Caco-2 (cell line): ENCODE measurements around the gene ITGA7. TPM values are rescaled to one million over a fixed set of nuclear protein-coding genes. Genes with fewer than 3 reads are reported as not detected.

Experiments used
- BruUV-seq: library from RNA; stranded (reverse); fragments of 400-500 nt; replicated peaks from 2 replicates; lab custom pipeline; 2021; lab: Mats Ljungman, UMichigan
- CTCF ChIA-PET: fragments of 300-600 bp; sonication (Branson Sonifier 250); formaldehyde crosslinking; loops from one replicate; lab custom pipeline; 2022; ENCODE audit warnings: antibody characterized with exemption; lab: Charles Lee
- POLR2A ChIA-PET: fragments of 300-600 bp; sonication (Branson Sonifier 250); formaldehyde crosslinking; loops from one replicate; lab custom pipeline; 2022; ENCODE audit warnings: antibody characterized with exemption; lab: Charles Lee
- DNase-seq, 2 experiments: peaks; one replicate each; pipeline versions ENCODE4 v3.0.0 to v3.0.0-alpha.2; 2020 to 2022
- H3K27me3 ChIP-seq: replicated peaks from 2 replicates; pipeline ENCODE4 v1.6.0; 2011; ENCODE audit warnings: low read length; ENCODE audit not compliant: control insufficient read depth, insufficient read depth
- H3K36me3 ChIP-seq: 2 replicates; pipeline ENCODE4 v1.5.1; 2011; ENCODE audit warnings: low read length; ENCODE audit not compliant: control insufficient read depth, insufficient read depth
- H3K4me1 ChIP-seq: fragments of 250-450 bp; sonication (Bioruptor Pico); 2 replicates; pipeline ENCODE4 v1.5.1; 2020; ENCODE audit warnings: mild to moderate bottlenecking
- H3K4me3 ChIP-seq: 2 replicates; pipeline ENCODE4 v1.5.1; 2011; ENCODE audit warnings: low read depth, mild to moderate bottlenecking, control low read depth, low read length
- H3K9me3 ChIP-seq: fragments of 250-450 bp; sonication (Bioruptor Pico); 2 replicates; pipeline ENCODE4 v1.5.1; 2020; ENCODE audit warnings: mild to moderate bottlenecking, moderate library complexity
- H3K27ac Mint-ChIP-seq: one replicate; pipeline ENCODE4 v1.8.0; 2022; ENCODE audit warnings: mixed read lengths; ENCODE audit not compliant: unreplicated experiment
- H3K27me3 Mint-ChIP-seq: one replicate; pipeline ENCODE4 v1.8.0; 2022; ENCODE audit warnings: mixed read lengths; ENCODE audit not compliant: insufficient read depth, unreplicated experiment
- H3K36me3 Mint-ChIP-seq: one replicate; pipeline ENCODE4 v1.8.0; 2022; ENCODE audit warnings: mild to moderate bottlenecking, mixed read lengths; ENCODE audit not compliant: insufficient read depth, unreplicated experiment
- H3K4me1 Mint-ChIP-seq: one replicate; pipeline ENCODE4 v1.8.0; 2022; ENCODE audit warnings: low read depth, mixed read lengths; ENCODE audit not compliant: unreplicated experiment
- H3K4me3 Mint-ChIP-seq: one replicate; pipeline ENCODE4 v1.8.0; 2022; ENCODE audit warnings: mild to moderate bottlenecking, moderate library complexity, mixed read lengths; ENCODE audit not compliant: unreplicated experiment
- H3K9me3 Mint-ChIP-seq: one replicate; pipeline ENCODE4 v1.8.0; 2022; ENCODE audit warnings: mixed read lengths; ENCODE audit not compliant: unreplicated experiment
- intact Hi-C: fragments of 100-400 bp; cut with micrococcal nuclease; formaldehyde crosslinking; loops from one replicate; pipeline ENCODE4 v1.10.0; 2022; ENCODE audit not compliant: unreplicated experiment
- total RNA-seq: library from RNA; stranded (reverse); gene quantifications from 2 replicates; pipeline ENCODE4 v1.2.3, GENCODE V29; 2022
- TF ChIP-seq, protein P1 (sequence below), 2 experiments: fragments of 200-600 bp in 1 of 2; IDR thresholded peaks; 1 replicate in 1 of 2; 2 replicates in 1 of 2; pipeline versions ENCODE4 v1.5.1 to v1.8.0; 2011 to 2022; ENCODE audit warnings: antibody characterized with exemption in 1 of 2, control low read depth in 1 of 2, inconsistent platforms in 1 of 2, low read depth in 1 of 2, low read length in 1 of 2, mild to moderate bottlenecking in 1 of 2, moderate library complexity in 1 of 2; ENCODE audit not compliant: insufficient read depth in 1 of 2, severe bottlenecking in 1 of 2, unreplicated experiment in 1 of 2

The ITGA7 gene
- total RNA-seq, 1 experiment from 2014 or later = 46.1 TPM

DNA sequence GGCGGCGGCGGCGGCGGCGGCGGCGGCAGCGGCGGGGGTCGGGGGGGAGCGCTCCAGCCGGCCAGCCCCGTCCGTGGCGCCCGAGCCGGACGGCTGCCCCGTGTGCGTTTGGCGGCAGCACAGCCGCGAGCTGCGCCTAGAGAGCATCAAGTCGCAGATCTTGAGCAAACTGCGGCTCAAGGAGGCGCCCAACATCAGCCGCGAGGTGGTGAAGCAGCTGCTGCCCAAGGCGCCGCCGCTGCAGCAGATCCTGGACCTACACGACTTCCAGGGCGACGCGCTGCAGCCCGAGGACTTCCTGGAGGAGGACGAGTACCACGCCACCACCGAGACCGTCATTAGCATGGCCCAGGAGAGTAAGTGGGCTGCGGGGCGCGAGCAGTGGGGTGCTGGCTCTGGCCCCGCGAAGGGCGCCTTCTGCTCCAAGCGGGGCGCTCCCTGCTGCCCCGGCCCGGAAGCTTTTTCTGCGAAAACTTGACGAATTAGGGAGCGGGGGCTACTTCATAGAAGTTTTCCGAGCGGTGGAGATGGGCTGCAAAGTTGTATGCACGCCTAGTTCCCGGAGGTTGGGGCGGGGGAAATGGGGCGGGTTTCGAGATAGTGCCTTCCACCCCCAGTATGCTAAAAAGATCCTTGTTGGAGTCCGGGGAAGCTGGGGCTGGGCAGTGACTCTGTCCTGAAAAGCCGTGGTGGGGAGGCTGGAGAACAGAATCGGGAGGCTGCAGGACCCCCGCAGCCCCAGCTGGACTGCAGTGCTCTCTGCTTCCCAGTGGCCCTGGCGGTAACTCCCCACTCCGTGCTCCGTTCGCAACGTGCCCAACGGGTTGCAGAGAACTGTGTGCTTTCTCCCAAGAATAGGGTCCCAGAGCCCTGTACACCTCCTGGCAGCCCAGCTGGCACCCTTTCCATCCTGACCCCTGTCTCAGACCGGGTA lies 36.0 kb upstream of the ITGA7 start:
- intact Hi-C loops = loop anchor here (1.0 to 10.0 kb wide), 4 partner anchors 45 to 371 kb away; partner anchors contain the start of genes RPL41, RPS26 and ZC3H10

DNA sequence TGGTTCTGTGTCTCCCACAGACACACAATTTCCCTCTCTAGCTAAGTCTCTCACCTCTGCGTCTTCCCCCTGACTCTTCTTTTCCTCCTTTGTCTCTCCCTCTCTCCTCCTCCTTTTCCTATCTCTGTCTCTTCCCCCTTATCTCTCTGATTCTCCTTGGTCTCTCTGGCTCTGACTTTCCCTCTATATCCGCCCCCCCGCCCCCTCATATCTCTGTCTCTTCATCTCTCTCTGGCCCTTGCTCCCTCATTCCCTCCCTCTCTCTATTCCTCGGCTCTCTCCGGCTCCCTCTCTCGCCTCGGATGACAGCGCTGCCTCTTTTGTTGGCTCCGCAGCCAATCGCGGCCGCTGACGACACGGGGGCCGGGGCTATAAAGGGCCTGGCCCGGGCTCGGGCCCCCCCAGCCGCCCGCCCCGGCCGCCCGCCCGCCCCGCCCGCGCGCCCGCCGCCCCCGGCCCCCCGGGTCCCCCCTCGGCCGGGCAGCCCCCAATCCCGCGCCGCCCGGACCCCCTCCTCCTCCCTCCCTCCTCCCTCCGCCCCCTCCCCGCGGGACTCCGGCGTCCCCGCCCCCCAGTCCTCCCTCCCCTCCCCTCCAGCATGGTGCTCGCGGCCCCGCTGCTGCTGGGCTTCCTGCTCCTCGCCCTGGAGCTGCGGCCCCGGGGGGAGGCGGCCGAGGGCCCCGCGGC lies 35.2 kb upstream of the ITGA7 start, which contains the start of gene GDF11:
Gene GDF11 (plus strand): TSS at position 404 of the 687 bp plus-strand sequence. CDS start 195 bp downstream, at position 599.
- peak within 1 kb of the TSS; percentile 24 for H3K27ac Mint-ChIP-seq
- peaks cover 20% of the 10 kb centered on the region for H3K4me1 ChIP-seq
- H3K36me3 Mint-ChIP-seq = peaks cover 7% of the 10 kb centered on the region
- peak within 1 kb of the TSS; percentile 80 for H3K4me3 Mint-ChIP-seq
- no peaks in the 10 kb centered on the region for H3K36me3 ChIP-seq
- H3K4me3 ChIP-seq = peak within 1 kb of the TSS; percentile 88
- no TSS peak for BruUV-seq
- intact Hi-C loops = loop anchor here (1.0 to 10.0 kb wide), 3 partner anchors 54 to 372 kb away; partner anchors contain the start of genes RPL41, RPS26 and ZC3H10
- H3K9me3 Mint-ChIP-seq = no peaks in the 10 kb centered on the region
- no peaks in the 10 kb centered on the region for H3K9me3 ChIP-seq
- ChIA-PET POLR2A (interaction anchor here (0.7 kb wide), 1 partner anchor 87 kb away, joined by 4 read pairs; the partner anchor contains the start of gene DNAJC14), CTCF (interaction anchor here (0.8 to 2.0 kb wide), 5 partner anchors 36 to 185 kb away, joined by 3 to 6 read pairs (median 4); partner anchors contain the start of gene PYM1)
- DNase-seq = peak; percentile 84
- no peaks in the 10 kb centered on the region for H3K27me3 ChIP-seq
- no peaks in the 10 kb centered on the region for H3K27me3 Mint-ChIP-seq
- TF ChIP-seq, protein P1, sequence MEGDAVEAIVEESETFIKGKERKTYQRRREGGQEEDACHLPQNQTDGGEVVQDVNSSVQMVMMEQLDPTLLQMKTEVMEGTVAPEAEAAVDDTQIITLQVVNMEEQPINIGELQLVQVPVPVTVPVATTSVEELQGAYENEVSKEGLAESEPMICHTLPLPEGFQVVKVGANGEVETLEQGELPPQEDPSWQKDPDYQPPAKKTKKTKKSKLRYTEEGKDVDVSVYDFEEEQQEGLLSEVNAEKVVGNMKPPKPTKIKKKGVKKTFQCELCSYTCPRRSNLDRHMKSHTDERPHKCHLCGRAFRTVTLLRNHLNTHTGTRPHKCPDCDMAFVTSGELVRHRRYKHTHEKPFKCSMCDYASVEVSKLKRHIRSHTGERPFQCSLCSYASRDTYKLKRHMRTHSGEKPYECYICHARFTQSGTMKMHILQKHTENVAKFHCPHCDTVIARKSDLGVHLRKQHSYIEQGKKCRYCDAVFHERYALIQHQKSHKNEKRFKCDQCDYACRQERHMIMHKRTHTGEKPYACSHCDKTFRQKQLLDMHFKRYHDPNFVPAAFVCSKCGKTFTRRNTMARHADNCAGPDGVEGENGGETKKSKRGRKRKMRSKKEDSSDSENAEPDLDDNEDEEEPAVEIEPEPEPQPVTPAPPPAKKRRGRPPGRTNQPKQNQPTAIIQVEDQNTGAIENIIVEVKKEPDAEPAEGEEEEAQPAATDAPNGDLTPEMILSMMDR (IDR thresholded peaks at IDR 0.05; ENCODE audit: insufficient read depth in 1 of 2, low read depth in 1 of 2, low read length in 1 of 2, severe bottlenecking in 1 of 2, unreplicated experiment in 1 of 2) = no peak
- H3K4me1 Mint-ChIP-seq = peaks cover 26% of the 10 kb centered on the region

More for the DNA sequence above, 36.0 kb upstream of the ITGA7 start:
- Mint-ChIP-seq H3K9me3 (no peaks in the 10 kb centered on the region), H3K4me1 (peaks cover 21% of the 10 kb centered on the region), H3K36me3 (peaks cover 7% of the 10 kb centered on the region), H3K4me3 (peak overlapping the region; percentile 80), H3K27me3 (no peaks in the 10 kb centered on the region), H3K27ac (no peak overlapping the region)
- no peaks in the 10 kb centered on the region for H3K36me3 ChIP-seq
- TF ChIP-seq, protein P1 (IDR thresholded peaks at IDR 0.05; ENCODE audit: insufficient read depth in 1 of 2, low read depth in 1 of 2, low read length in 1 of 2, severe bottlenecking in 1 of 2, unreplicated experiment in 1 of 2) = no peak
- CTCF ChIA-PET = interaction anchor here (0.8 to 2.0 kb wide), 4 partner anchors 35 to 184 kb away, joined by 3 to 6 read pairs (median 4); partner anchors contain the start of gene PYM1
- H3K27me3 ChIP-seq = no peaks in the 10 kb centered on the region
- POLR2A ChIA-PET = interaction anchor here (0.6 to 0.7 kb wide), 3 partner anchors 73 to 250 kb away, joined by 4 to 5 read pairs (median 4); partner anchors contain the start of gene DNAJC14
- no peaks in the 10 kb centered on the region for H3K9me3 ChIP-seq
- BruUV-seq = TSS peak; percentile 42
- H3K4me1 ChIP-seq = peaks cover 17% of the 10 kb centered on the region
- peak; percentile 68 to 69 for DNase-seq
- H3K4me3 ChIP-seq = peak overlapping the region; percentile 88
